GM12864 (cell line): Measurements from ENCODE around the gene CACNG4.

Source experiments
- DNase-seq: peaks from one replicate; pipeline ENCODE4 v3.0.0-alpha.2; 2011; ENCODE audit warnings: low read depth
- H3K4me3 ChIP-seq: 2 replicates; pipeline ENCODE4 v1.5.1; 2011; ENCODE audit warnings: mild to moderate bottlenecking, low read depth, low read length, control low read depth
- TF ChIP-seq, protein P1 (sequence below): IDR thresholded peaks from 2 replicates; pipeline ENCODE4 v1.5.1; 2011; ENCODE audit warnings: low read depth, mild to moderate bottlenecking, moderate library complexity, low read length, control low read depth, inconsistent platforms; ENCODE audit errors: missing control alignments

CACNG4 gene

GRCh38 chr17:66987059-66987616, 22.6 kb downstream of the CACNG4 start:
- TF ChIP-seq, protein P1, sequence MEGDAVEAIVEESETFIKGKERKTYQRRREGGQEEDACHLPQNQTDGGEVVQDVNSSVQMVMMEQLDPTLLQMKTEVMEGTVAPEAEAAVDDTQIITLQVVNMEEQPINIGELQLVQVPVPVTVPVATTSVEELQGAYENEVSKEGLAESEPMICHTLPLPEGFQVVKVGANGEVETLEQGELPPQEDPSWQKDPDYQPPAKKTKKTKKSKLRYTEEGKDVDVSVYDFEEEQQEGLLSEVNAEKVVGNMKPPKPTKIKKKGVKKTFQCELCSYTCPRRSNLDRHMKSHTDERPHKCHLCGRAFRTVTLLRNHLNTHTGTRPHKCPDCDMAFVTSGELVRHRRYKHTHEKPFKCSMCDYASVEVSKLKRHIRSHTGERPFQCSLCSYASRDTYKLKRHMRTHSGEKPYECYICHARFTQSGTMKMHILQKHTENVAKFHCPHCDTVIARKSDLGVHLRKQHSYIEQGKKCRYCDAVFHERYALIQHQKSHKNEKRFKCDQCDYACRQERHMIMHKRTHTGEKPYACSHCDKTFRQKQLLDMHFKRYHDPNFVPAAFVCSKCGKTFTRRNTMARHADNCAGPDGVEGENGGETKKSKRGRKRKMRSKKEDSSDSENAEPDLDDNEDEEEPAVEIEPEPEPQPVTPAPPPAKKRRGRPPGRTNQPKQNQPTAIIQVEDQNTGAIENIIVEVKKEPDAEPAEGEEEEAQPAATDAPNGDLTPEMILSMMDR = no peak
- H3K4me3 ChIP-seq = no peak overlapping the region
- DNase-seq = no peak

DNA sequence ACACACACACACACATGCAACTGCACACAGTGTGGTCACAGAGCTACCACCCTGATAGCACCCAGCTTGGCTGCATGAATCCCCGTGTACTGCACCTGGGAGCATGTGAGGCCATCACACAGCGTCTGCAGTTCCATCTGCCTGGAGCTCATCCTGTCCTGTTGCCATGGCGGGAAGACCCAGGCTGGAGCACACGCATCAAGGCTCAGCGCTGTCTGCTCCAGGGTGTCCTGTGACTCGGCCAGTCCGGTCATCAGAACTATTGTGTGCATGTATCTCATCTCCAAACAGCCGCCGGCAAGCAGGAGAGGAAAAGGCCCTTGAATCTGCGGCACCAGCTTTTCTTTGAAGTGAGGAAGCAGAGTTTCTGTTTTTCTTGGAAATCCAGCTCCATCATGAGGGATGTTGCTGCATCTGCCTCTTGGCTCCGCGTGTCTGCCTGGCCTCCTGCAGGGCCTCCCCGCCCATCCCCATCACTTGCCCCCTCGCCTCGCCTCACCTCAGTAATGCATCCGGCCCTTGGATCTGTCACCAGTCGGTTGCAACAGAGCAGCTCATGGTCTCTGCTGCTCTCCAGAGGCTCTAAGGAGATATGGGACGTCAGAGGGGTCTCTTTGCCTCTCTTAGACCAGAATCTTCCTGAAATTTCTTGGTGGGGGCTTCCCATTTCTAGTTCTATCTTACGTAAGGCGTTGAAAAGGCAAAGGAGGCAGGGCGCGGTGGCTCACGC, 23.7 kb downstream of the CACNG4 start:
- DNase-seq = no peak
- H3K4me3 ChIP-seq = no peak overlapping the region
- TF ChIP-seq, protein P1 = no peak

GRCh38 chr17:66989076-66989475, 24.6 kb downstream of the CACNG4 start:
- H3K4me3 ChIP-seq = no peak overlapping the region
- TF ChIP-seq, protein P1 = no peak
- DNase-seq = no peak

DNA sequence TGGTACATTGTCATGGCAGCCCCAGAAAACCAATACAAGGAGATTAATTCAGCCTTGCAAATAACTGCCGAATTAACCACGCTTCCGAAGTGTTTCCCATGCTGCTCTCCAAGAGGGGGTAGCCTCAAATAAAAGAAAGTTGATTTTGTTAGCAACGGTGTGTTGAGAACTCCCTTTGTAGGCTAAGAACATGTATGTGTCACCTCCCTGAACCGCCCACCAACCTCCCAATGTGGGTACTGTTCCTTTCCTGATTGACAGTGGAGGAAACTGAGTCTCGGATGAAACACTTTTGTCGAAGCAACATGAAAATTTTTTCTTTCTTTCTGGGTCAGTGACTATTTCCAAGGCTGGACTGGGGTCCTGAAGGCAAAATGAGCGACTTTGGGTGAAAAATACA, 25.1 kb downstream of the CACNG4 start:
- TF ChIP-seq, protein P1 = no peak
- DNase-seq = no peak
- H3K4me3 ChIP-seq = no peak overlapping the region

DNA sequence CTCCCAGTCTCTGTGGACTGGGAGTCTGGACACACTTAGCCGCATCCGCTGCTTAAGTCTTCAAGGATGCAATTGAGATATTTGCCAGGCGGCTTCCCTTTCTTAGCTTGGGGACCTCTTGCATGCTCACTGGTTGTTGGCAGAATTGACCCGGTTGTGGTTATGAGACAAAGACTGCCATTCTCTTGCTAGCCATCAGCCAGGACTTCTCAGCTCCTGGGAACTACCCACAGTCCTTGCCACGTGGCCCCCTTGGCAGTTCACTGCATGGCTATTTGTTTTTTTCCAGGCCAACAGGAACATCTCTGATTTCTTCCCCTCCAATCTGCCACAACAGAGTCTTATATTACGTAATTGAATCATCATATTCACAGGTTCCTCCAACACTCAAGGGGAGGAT, 25.5 kb downstream of the CACNG4 start:
- TF ChIP-seq, protein P1 = no peak
- no peak for DNase-seq
- no peak overlapping the region for H3K4me3 ChIP-seq

GRCh38 chr17:66992911-66993442, 28.5 kb downstream of the CACNG4 start:
- no peak overlapping the region for H3K4me3 ChIP-seq
- no peak for DNase-seq
- TF ChIP-seq, protein P1 = no peak

- no peak overlapping the region for H3K4me3 ChIP-seq
- DNase-seq = no peak
- TF ChIP-seq, protein P1 = no peak
Observed at GRCh38 chr17:66994361-66994760, 29.9 kb downstream of the CACNG4 start.
